ENCODE measurements around the gene ANKMY1.

ANKMY1 gene

GRCh38 chr2:240594511-240595380 is 37.0 kb upstream of the ANKMY1 start:
- DNase-seq: no peak

- DNase-seq: no peak
Measured at GRCh38 chr2:240593703-240594451, 36.1 kb upstream of the ANKMY1 start.

GRCh38 chr2:240593026-240593702 is 35.4 kb upstream of the ANKMY1 start:
- peak; percentile 96 for DNase-seq

- no peak for DNase-seq
Measured at GRCh38 chr2:240591784-240592183, 34.0 kb upstream of the ANKMY1 start.

- DNase-seq: no peak
Measured at GRCh38 chr2:240591226-240591625, 33.4 kb upstream of the ANKMY1 start.

- DNase-seq: no peak
Measured at GRCh38 chr2:240590681-240591111, 32.9 kb upstream of the ANKMY1 start.

GRCh38 chr2:240589850-240590525 is 32.2 kb upstream of the ANKMY1 start:
- no peak for DNase-seq

- no peak for DNase-seq
Measured at GRCh38 chr2:240589375-240589774, 31.6 kb upstream of the ANKMY1 start.

GRCh38 chr2:240588669-240589068 is 30.9 kb upstream of the ANKMY1 start:
- DNase-seq: no peak

GRCh38 chr2:240588006-240588655 is 30.3 kb upstream of the ANKMY1 start:
- DNase-seq: no peak

GRCh38 chr2:240586919-240587800 is 29.4 kb upstream of the ANKMY1 start:
- DNase-seq: no peak

GRCh38 chr2:240586198-240586918 is 28.6 kb upstream of the ANKMY1 start, which contains the start of gene CAPN10:
TSS of gene CAPN10 (plus strand) at chr2:240586734. CDS start at chr2:240586912, 178 bp downstream.
- peak; percentile 91 for DNase-seq

- no peak for DNase-seq
Measured at GRCh38 chr2:240585681-240586197, 28.0 kb upstream of the ANKMY1 start.

- no peak for DNase-seq
Measured at GRCh38 chr2:240585101-240585500, 27.3 kb upstream of the ANKMY1 start.

- peak; percentile 98 for DNase-seq
Measured at GRCh38 chr2:240584486-240585031, 26.8 kb upstream of the ANKMY1 start.

- no peak for DNase-seq
Measured at GRCh38 chr2:240583774-240584173, 26.0 kb upstream of the ANKMY1 start.

GRCh38 chr2:240582781-240583180 is 25.0 kb upstream of the ANKMY1 start:
- DNase-seq: no peak

GRCh38 chr2:240581811-240582210 is 24.0 kb upstream of the ANKMY1 start:
- DNase-seq: no peak

GRCh38 chr2:240579771-240580614 is 22.2 kb upstream of the ANKMY1 start:
- DNase-seq: peak; percentile 82
